Measurements from ENCODE around the gene ICE1. TPM values are rescaled to one million over a fixed set of nuclear protein-coding genes. Genes with fewer than 3 reads are reported as not detected.

The ICE1 gene
- total and polyA plus RNA-seq, 9 of the 15 experiments (the other 6 are each of a cell fraction or from before 2014, with no cell fraction given), result 4.9 to 47.4 (median 28.2) TPM

DNA sequence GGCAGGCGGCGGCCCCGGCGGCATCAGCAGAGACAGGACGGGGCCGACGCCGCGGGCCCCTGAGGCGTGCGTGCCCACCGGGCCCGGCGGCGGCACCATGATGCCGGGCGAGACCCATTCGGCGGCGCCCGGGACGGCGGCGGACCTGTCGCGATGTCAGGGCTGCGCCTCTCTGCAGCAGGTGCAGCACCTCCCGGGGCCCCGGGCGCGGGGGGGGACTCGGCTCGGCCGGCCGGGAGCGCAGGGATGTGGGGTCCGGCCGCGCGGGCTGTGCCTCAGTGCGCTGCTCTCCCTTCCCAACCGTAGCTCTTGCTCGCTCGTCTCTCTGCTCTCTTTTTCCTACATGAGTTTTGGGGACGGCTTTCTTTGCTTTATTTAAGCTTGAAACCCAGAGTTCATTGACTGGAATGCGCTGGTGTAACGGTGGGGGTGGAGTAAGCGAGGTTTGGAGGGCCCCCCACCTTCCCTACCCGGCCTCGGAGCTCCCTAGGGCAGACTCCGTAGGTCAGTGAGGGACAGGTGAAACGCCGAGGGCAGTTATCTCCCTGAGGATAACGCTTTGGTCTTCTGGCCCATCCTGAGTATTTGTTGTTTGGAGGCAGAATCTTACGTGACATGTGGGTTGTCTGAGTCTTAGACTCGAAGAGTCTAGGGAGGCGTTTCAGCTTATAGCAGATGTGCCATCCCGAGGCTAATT, 490 bp downstream of the ICE1 start:
- H3K27ac ChIP-seq (ENCODE audit: extremely low read depth, low read depth, low read length), result peak overlapping the region; percentile 100
- no TSS peak for BruUV-seq (replicated peaks)
- FAIRE-seq, result no peak
- H3K4me3 ChIP-seq, result peak overlapping the region; percentile 99
- POLR2A ChIA-PET, result interaction anchor here (0.7 to 3.1 kb wide), 5 partner anchors 14 to 1151 kb away, joined by 3 to 8 read pairs (median 3); no protein-coding TSS in a partner anchor
- peaks cover 24% of the 10 kb centered on the region; the same call in 2 of the 3 replicates for H3K36me3 ChIP-seq (ENCODE audit: control insufficient read depth, insufficient read depth, low read length)
- peak; percentile 12 for ATAC-seq
- no peaks in the 10 kb centered on the region for H3K27me3 ChIP-seq (ENCODE audit: control insufficient read depth in 2 of 2, insufficient read depth in 2 of 2, low read length in 2 of 2)
- peak overlapping the region; percentile 85 for H3K4me2 ChIP-seq (ENCODE audit: insufficient read depth, low read length)
- no peaks in the 10 kb centered on the region for H3K9me3 ChIP-seq (replicated peaks; ENCODE audit: control insufficient read depth, insufficient read depth, low read depth, low read length)
- peaks cover 18 to 24% of the 10 kb centered on the region in 2 experiments for H3K4me1 ChIP-seq (replicated peaks in 1 of 2; ENCODE audit: control insufficient read depth in 2 of 2, insufficient read depth in 2 of 2, low read length in 2 of 2)
- peaks cover 54% of the 10 kb centered on the region for H3K79me2 ChIP-seq (ENCODE audit: control insufficient read depth, insufficient read depth, low read length)
- H3K9ac ChIP-seq (ENCODE audit: insufficient read depth in 1 of 2, low read depth in 2 of 2, low read length in 2 of 2), result peak overlapping the region; percentile 75 to 93
- peak; percentile 14 to 63 (median 44) for DNase-seq (ENCODE audit: extremely low read depth in 1 of 4, low spot score in 3 of 4)
- H4K20me1 ChIP-seq (replicated peaks; ENCODE audit: control insufficient read depth, insufficient read depth, low read length), result peaks cover 16% of the 10 kb centered on the region
- in situ Hi-C loops (cut with MboI), result loop anchor here (25.0 kb wide), 1 partner anchor 536 kb away; no protein-coding TSS in a partner anchor
- CTCF ChIA-PET (ENCODE audit: low intra/inter-chr PET ratio), result no interaction called here
- H2AFZ ChIP-seq (ENCODE audit: low read depth, low read length), result peak overlapping the region; percentile 62
- intact Hi-C loops (cut with micrococcal nuclease), result no loop called here
- peaks cover 4% of the 10 kb centered on the region for H3K9me1 ChIP-seq (ENCODE audit: control insufficient read depth, insufficient read depth, low read length)
- under 1% methylated on average over 50 of the region's 58 CpGs for WGBS (ENCODE audit: insufficient coverage, low coverage, missing lambda C conversion rate)
- peak in 1 of 2 experiments; percentile 38 for TF ChIP-seq E2F6 (IDR thresholded peaks at IDR 0.05; ENCODE audit: borderline replicate concordance in 1 of 2, extremely low read depth in 1 of 2, insufficient read depth in 1 of 2, insufficient read length in 1 of 2, low read depth in 1 of 2, low read length in 1 of 2, poor library complexity in 1 of 2, severe bottlenecking in 1 of 2)
- TF ChIP-seq SIN3B (IDR thresholded peaks at IDR 0.05; ENCODE audit: low read depth), result peak; percentile 7
- TF ChIP-seq SIN3A (IDR thresholded peaks at IDR 0.05; ENCODE audit: borderline replicate concordance in 2 of 2, control insufficient read depth in 1 of 2, low read depth in 2 of 2, low read length in 2 of 2), result no peak
- TF ChIP-seq, protein P1, sequence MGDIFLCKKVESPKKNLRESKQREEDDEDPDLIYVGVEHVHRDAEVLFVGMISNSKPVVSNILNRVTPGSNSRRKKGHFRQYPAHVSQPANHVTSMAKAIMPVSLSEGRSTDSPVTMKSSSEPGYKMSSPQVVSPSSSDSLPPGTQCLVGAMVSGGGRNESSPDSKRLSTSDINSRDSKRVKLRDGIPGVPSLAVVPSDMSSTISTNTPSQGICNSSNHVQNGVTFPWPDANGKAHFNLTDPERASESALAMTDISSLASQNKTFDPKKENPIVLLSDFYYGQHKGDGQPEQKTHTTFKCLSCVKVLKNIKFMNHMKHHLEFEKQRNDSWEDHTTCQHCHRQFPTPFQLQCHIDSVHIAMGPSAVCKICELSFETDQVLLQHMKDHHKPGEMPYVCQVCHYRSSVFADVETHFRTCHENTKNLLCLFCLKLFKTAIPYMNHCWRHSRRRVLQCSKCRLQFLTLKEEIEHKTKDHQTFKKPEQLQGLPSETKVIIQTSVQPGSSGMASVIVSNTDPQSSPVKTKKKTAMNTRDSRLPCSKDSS (IDR thresholded peaks at IDR 0.05; ENCODE audit: low read depth, partially characterized antibody), result no peak
- peak; percentile 54; the same call in 1 of the 2 replicates for TF ChIP-seq ZNF740 (CRISPR knock-in tag; IDR thresholded peaks at IDR 0.05)
- TF ChIP-seq ZNF740 (tag; IDR thresholded peaks at IDR 0.05), result no peak
- TF ChIP-seq NONO (IDR thresholded peaks at IDR 0.05; ENCODE audit: low read depth in 2 of 2, low read length in 1 of 2), result 0 out of 4 replicates have a peak, but pooled peaks of 1 of the 2 experiments have one; percentile 0
- TF ChIP-seq PHF8 (IDR thresholded peaks at IDR 0.05; ENCODE audit: borderline replicate concordance, low read length), result 0 out of 2 replicates have a peak, but pooled peaks have one; percentile 66
- no peak for TF ChIP-seq SREBF1 (IDR thresholded peaks at IDR 0.05; ENCODE audit: borderline replicate concordance, low read depth, low read length)
- TF ChIP-seq GABPB2 (CRISPR knock-in tag; conservative IDR thresholded peaks at IDR 0.05), result no peak
- peak; percentile 82 for TF ChIP-seq RBBP5 (IDR thresholded peaks at IDR 0.05; ENCODE audit: borderline replicate concordance, insufficient read depth, low read length, poor library complexity, severe bottlenecking)
- no peak for TF ChIP-seq ZBTB12 (CRISPR knock-in tag; IDR thresholded peaks at IDR 0.05)
- no peak for TF ChIP-seq HNRNPLL (IDR thresholded peaks at IDR 0.05; ENCODE audit: low read depth, low read length, poor library complexity, severe bottlenecking)

Data from K562 (cell line).